ES-I3 (cell line): ENCODE results near the gene MAPK1IP1L.
A peak's percentile ranks its signal among the peaks of the same experiment; 100 is the strongest.
"Not testable (repeated sequence)": the region's sequence is repeated elsewhere in the genome, so short reads cannot be mapped to it uniquely, and the experiment has no call there.

Experiments
- H3K36me3 ChIP-seq: 2 replicates; pipeline ENCODE4 v1.6.1; 2013; ENCODE audit warnings: mild to moderate bottlenecking, low read length, control low read depth, moderate library complexity; ENCODE audit not compliant: insufficient read depth
- H3K4me1 ChIP-seq: 2 replicates; pipeline ENCODE4 v1.6.1; 2013; ENCODE audit warnings: mild to moderate bottlenecking, control low read depth, low read length; ENCODE audit not compliant: insufficient read depth
- H3K9ac ChIP-seq: 2 replicates; pipeline ENCODE4 v1.6.1; 2013; ENCODE audit warnings: low read depth, mild to moderate bottlenecking, low read length, moderate library complexity
- H3K9me3 ChIP-seq: 2 replicates; pipeline ENCODE4 v1.6.1; 2013; ENCODE audit warnings: mild to moderate bottlenecking, low read length, moderate library complexity; ENCODE audit not compliant: control insufficient read depth, insufficient read depth

MAPK1IP1L gene

DNA sequence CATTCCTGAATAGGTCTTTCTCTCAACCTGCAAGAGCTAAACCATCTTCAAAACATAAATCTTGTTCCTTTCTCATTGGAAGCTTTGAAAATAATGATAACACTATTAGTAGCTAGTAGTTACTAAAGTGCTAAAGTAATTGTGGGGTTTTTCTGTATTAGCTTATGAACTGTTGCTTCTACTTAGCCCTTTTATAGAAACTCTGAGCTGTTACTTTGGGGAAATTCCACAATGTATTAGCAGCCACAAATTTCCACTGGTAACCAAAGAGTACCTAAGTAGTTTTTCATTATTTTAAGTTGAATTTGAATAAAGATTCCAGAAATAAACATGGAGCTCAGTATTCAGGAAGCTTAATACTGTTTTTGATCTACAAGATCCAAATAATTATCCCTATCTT, 6.4 kb upstream of the MAPK1IP1L start:
- no peak overlapping the region for H3K9ac ChIP-seq
- H3K36me3 ChIP-seq, result peaks cover 13% of the 10 kb centered on the region
- no peaks in the 10 kb centered on the region for H3K9me3 ChIP-seq
- no peaks in the 10 kb centered on the region for H3K4me1 ChIP-seq

DNA sequence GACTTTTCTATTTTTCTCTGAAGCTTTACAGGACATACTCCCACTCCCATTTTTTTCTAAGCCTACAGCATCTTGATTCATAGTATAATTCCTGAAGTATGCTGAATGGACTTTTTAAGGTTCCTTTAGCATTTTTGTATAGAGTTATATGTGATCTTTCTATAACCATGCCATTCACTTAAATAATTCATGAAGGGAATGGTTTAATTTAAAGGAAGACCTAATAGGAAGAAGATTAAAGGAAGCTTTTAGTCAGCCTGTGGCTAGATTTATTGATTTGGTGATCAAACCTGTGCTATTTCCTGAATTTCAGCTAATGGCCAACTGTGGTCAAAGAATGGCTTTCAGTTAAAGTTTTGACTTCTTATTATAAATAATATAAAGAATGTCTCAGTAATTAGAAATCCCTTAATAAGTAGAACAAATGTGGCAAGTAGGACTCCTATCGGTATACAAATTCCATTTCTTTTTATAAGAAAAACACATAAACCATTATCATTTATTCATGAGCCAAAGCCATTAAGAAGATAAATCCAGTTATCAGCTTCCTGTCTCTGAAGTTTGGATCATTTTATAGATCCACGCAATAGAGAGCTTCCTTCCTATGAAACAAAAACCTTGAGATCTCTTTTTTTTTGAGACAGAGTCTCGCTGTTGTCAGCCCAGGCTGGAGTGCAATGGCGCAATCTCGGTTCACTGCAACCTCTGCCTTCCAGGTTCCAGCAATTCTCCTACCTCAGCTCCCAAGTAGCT, 4.0 kb upstream of the MAPK1IP1L start:
- Histone ChIP-seq H3K9me3 (no peaks in the 10 kb centered on the region), H3K4me1 (no peaks in the 10 kb centered on the region), H3K9ac (no peak overlapping the region), H3K36me3 (peaks cover 13% of the 10 kb centered on the region)

DNA sequence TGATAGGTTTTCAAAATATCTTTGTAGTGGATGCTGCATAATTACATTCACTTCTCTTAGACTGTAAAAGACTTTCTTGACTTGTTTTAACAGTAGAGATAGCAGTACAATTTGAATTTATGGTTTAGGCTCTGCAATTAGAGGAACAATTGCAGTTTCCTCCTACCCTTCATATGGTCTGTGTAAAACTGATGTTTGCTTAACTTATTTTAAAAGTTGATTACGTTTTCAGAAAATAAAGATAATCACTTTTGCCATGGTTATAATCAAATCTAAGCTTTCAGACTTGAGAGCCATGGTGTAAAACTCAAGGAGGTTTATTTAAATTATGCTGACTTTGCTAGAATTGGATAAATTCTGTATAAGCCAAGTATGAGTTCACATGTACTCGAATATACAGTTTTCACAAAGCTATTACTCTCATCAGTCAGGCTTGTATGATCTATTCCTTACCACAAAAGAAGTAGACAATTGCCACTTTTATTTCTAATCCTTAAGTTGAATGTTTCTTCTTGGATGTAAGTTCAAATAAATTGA, 2.5 kb upstream of the MAPK1IP1L start:
- Histone ChIP-seq H3K9me3 (no peaks in the 10 kb centered on the region), H3K4me1 (peaks cover 11% of the 10 kb centered on the region), H3K9ac (no peak overlapping the region), H3K36me3 (peaks cover 1% of the 10 kb centered on the region)

DNA sequence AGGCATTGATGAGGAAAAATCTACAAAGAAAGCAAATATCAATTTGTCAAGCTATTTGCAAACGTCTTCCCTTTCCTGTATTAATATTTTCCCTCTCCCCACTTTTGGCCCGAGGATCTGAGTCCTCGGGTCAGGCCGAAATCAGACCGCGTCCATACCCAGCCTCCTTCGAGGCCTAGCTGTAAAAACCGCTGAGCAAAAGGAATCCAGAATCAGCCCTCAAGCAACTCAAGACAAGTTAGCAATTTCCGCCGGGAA, 353 bp upstream of the MAPK1IP1L start:
- no peaks in the 10 kb centered on the region for H3K9me3 ChIP-seq
- H3K9ac ChIP-seq, result peak overlapping the region; percentile 100
- peaks cover 11% of the 10 kb centered on the region for H3K4me1 ChIP-seq
- H3K36me3 ChIP-seq, result peaks cover 3% of the 10 kb centered on the region; the same call in 1 of the 2 replicates

DNA sequence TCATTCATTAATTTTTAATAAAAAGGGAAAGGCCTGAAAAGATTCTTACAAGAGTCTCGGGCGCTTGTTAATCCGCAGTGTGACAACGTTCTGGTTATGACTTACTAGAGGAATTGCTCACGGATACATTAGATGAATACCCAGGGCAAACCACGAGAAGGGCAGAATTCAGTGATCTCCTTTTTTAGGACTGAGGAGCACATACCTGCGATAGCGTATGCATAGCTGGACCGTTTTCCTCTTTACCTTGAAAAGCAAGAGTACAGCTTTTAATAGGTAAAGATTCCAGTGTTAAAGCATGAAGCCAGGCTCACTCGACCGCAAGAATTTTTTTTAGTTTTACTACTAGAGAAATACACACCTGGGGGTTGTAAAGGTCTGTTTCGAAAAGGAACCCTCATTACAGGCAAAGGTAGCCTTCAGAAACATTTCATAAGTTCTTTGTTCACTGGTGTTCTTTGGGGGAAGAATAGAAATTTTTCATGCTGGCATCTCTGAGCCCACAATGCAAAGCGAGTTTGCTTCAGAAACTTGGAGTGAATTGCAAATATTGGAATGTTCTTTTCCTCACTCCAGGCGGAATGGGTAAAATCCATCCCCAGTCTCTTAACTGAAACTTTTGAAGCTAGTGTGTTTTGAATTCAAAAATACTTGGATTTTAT, 953 bp downstream of the MAPK1IP1L start:
- Histone ChIP-seq H3K9ac (peak overlapping the region; percentile 100), H3K36me3 (peaks cover 3% of the 10 kb centered on the region; the same call in 1 of the 2 replicates), H3K4me1 (peaks cover 11% of the 10 kb centered on the region), H3K9me3 (no peaks in the 10 kb centered on the region)

DNA sequence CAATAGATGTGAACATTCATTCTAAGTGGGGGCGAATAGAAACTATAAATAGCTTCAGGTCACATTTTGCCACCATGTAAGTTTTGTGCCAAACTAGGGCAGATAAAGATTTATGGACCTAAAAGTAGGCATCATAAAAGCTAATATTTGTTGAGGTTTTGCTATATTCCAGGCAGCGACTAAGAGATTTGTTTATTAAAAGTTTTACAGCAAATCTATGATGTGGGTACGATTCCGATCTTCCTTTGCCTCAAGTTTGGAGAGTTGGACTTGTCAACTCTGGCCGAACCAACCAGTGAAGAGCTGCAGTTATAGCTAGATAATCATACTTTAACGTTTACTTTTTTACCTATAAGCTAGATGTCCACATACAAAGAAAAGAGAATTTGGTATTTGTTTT, 1.6 kb downstream of the MAPK1IP1L start:
- peaks cover 11% of the 10 kb centered on the region for H3K4me1 ChIP-seq
- peaks cover 7% of the 10 kb centered on the region; the same call in 1 of the 2 replicates for H3K36me3 ChIP-seq
- peak overlapping the region; percentile 100 for H3K9ac ChIP-seq
- no peaks in the 10 kb centered on the region for H3K9me3 ChIP-seq

DNA sequence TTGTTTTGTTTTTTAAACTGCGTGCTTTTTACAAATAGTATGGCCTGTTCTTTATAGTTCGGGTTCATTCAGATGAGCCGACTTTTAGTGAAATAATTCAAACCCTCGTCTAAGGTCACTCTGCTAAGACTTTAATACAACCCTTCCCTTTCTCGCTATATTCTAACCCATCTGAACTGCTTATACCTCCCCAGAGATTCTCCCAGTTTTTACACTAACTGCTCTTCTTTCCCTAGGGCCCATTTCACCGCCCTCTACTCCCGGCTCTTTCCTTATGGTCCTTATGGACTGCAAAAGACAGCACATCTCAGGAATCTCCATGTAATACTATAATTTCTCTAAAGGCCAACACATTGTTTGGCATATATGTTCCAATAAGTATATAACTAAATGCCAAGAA, 2.1 kb downstream of the MAPK1IP1L start:
- Histone ChIP-seq H3K36me3 (peaks cover 7% of the 10 kb centered on the region; the same call in 1 of the 2 replicates), H3K9ac (no peak overlapping the region), H3K4me1 (peaks cover 11% of the 10 kb centered on the region), H3K9me3 (no peaks in the 10 kb centered on the region)

DNA sequence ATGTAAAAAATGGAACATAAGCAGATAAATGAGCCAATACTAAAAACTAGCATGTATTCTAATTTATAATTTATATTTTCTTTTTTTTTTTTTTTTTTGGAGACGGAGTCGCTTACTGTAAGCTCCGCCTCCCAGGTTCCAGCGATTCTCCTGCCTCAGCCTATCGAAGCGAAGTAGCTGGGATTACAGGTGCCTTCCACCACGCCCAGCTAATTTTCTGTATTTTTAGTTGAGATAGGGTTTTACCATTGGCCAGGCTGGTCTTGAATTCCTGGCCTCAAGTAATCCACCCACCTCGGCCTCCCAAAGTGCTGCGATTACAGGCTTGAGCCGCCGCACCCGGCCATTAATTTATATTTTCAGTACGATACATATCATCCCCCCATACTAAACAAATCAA, 2.7 kb downstream of the MAPK1IP1L start:
- Histone ChIP-seq H3K4me1 (peaks cover 11% of the 10 kb centered on the region), H3K9me3 (no peaks in the 10 kb centered on the region), H3K9ac (no peak overlapping the region), H3K36me3 (peaks cover 7% of the 10 kb centered on the region; the same call in 1 of the 2 replicates)

DNA sequence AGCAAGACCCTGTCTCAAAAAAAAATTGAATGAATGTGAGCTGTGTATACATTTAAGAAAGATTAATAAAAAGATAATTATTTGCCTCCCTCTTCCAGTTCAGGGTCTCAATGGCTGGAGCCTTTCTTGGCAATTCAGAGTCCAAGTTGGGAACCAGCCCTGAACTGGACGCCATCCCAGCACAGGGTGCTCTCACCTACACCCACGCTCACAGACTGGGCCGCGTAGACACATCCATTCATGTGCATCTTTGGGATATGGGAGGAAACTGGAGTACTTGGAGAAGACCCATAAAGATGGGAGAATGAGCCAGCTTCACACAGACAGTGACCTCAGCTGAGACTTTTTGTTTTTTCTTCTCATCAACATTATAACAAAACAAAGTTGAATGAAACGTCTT, 6.5 kb downstream of the MAPK1IP1L start:
- peaks cover 11% of the 10 kb centered on the region for H3K36me3 ChIP-seq
- no peak overlapping the region for H3K9ac ChIP-seq
- H3K4me1 ChIP-seq, result peaks cover 10% of the 10 kb centered on the region
- H3K9me3 ChIP-seq, result no peaks in the 10 kb centered on the region

DNA sequence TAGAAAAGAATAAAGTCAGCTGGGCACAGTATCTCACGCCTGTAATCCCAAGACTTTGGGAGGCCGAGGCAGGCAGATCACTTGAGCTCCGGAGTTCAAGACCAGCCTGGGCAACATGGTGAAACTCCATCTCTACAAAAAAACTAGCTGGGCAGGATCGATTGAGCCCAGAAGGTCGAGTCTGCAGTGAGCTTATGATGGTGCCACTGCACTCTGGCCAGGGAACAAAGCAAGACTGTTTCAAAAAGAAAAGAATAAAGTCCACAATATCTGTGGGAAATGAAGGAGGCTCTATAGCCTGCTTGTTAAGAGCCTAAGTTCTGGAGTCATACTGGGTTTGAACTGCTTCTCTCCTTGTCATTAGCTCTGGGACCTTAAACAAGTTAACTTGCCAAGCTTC, 7.9 kb downstream of the MAPK1IP1L start:
- no peaks in the 10 kb centered on the region for H3K9me3 ChIP-seq
- H3K4me1 ChIP-seq, result no peaks in the 10 kb centered on the region
- H3K9ac ChIP-seq, result no peak overlapping the region
- peaks cover 17% of the 10 kb centered on the region for H3K36me3 ChIP-seq

DNA sequence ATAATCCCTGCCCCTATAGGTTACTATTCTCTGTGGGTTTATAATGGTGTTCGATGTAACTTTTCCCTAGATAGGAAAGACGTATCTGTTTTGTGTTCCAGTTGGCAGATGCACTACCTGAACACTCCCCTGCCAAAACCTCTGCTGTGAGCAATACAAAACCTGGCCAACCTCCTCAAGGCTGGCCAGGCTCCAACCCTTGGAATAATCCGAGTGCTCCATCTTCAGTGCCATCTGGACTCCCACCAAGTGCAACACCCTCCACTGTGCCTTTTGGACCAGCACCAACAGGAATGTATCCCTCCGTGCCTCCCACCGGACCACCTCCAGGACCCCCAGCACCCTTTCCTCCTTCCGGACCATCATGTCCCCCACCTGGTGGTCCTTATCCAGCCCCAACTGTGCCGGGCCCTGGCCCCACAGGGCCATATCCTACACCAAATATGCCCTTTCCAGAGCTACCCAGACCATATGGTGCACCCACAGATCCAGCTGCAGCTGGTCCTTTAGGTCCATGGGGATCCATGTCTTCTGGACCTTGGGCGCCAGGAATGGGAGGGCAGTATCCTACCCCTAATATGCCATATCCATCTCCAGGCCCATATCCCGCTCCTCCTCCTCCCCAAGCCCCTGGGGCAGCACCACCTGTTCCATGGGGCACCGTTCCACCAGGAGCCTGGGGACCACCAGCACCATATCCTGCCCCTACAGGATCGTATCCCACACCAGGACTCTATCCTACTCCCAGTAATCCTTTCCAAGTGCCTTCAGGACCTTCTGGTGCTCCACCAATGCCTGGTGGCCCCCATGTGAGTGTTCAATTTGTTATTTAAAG, 11.3 kb downstream of the MAPK1IP1L start:
- Histone ChIP-seq H3K4me1 (no peaks in the 10 kb centered on the region), H3K9ac (no peak overlapping the region), H3K36me3 (peaks cover 17% of the 10 kb centered on the region), H3K9me3 (no peaks in the 10 kb centered on the region)

DNA sequence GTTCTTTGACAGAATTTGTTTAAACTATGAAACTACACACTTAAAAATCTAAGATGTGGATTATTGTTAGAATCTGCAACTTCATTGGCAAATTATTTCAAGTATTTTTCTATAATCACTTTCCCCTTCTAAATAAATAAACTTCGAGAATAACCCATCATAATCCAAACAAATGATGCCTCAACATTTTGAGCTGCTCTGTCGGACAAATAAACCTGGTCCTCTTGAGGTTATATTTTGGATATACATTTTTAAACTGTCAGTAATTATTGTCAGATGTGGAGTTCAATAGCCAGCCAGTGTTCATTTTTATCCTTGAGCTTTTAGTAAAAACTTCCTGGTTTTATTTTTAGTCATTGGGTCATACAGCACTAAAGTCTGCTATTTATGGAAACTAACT, 13.4 kb downstream of the MAPK1IP1L start:
- H3K36me3 ChIP-seq, result peaks cover 13% of the 10 kb centered on the region
- not testable (repeated sequence) for H3K4me1 ChIP-seq, H3K9me3 ChIP-seq, H3K9ac ChIP-seq

DNA sequence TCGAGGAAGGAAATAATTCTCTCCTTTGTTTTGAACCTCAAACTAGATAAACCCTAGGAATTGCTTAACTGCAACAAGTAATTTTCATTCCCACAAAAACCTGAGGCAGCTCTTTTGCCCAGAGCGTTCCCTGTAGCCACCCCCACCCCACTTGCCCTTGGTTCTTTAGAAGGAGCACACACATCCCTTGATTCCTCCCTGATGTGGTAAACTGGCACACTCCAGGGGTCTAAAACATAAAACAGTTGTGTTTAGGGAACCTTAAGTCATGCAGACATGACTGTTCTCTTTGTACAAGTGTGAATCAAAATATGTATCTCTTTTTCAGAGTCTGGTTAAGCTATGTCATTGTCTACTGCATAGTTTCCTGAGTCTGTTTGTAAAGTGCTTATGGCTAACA, 14.0 kb downstream of the MAPK1IP1L start:
- Histone ChIP-seq H3K36me3 (peaks cover 13% of the 10 kb centered on the region), H3K4me1 (no peaks in the 10 kb centered on the region; the same call in 1 of the 2 replicates), H3K9ac (no peak overlapping the region), H3K9me3 (no peaks in the 10 kb centered on the region)

DNA sequence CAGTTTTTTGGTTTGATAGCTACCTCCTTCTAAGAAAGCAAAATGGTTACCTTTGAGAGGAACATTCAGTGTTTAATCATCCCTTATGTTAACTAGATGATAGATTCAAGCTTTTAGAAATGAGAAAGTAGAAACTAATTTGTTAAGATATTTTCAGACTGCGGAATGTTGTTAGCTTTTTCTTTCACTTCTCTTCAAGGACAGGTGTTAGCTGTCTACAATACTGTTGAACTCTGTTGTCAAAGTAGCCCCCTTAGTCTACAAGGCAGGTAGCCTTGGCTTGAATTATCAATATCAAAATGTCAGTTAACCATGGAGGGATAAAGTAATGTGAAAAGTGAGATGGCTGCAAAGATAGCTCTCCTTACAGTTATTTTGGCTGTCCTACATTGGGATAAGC, 14.8 kb downstream of the MAPK1IP1L start:
- Histone ChIP-seq H3K4me1 (no peaks in the 10 kb centered on the region; the same call in 1 of the 2 replicates), H3K36me3 (peaks cover 13% of the 10 kb centered on the region), H3K9me3 (no peaks in the 10 kb centered on the region), H3K9ac (no peak overlapping the region)
